ENCODE data around the gene CLK2. TPM values are rescaled to one million over a fixed set of nuclear protein-coding genes. Genes with fewer than 3 reads are reported as not detected.

CLK2 gene
- total RNA-seq, 2 donors from 2014 or later = 36.6 to 40.7 TPM

DNA sequence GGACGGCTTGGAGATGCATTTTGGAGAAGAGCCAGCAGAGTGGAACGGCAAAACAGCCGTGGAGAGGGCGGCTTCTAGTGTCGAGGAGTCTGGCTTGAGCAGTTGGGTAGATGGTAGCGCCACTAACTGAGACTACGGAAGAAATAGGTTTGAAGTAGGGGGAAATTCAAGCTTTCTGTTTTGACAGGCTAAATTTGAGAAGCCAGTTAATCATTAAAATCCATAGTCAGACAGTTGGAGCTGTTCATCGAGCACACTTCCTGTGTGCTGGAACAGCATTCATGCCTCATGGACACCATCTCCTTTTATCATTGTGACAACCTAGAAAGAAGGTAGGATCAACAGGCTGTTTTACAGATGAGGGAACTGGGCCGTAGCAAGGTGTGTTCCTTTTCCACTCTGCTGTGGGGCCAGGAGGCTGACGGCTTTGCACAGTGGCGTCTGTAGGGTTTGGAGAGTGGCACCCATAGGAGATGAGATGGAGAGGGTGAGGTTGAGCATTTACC lies 31.3 kb upstream of the CLK2 start:
- H3K4me1 ChIP-seq = peaks cover 12% of the 10 kb centered on the region
- intact Hi-C loops (cut with DNase I) = no loop called here
- no peak overlapping the region for H3K27ac ChIP-seq
- WGBS, 2 donors = 57 to 64% methylated on average over 11 of the region's 11 CpGs
- no peaks in the 10 kb centered on the region for H3K27me3 ChIP-seq
- no peaks in the 10 kb centered on the region for H3K36me3 ChIP-seq (replicated peaks in 1 of 2; ENCODE audit: insufficient read depth in 1 of 2, low read depth in 2 of 2)
- no peak overlapping the region for H3K4me3 ChIP-seq
- TF ChIP-seq, protein P1, sequence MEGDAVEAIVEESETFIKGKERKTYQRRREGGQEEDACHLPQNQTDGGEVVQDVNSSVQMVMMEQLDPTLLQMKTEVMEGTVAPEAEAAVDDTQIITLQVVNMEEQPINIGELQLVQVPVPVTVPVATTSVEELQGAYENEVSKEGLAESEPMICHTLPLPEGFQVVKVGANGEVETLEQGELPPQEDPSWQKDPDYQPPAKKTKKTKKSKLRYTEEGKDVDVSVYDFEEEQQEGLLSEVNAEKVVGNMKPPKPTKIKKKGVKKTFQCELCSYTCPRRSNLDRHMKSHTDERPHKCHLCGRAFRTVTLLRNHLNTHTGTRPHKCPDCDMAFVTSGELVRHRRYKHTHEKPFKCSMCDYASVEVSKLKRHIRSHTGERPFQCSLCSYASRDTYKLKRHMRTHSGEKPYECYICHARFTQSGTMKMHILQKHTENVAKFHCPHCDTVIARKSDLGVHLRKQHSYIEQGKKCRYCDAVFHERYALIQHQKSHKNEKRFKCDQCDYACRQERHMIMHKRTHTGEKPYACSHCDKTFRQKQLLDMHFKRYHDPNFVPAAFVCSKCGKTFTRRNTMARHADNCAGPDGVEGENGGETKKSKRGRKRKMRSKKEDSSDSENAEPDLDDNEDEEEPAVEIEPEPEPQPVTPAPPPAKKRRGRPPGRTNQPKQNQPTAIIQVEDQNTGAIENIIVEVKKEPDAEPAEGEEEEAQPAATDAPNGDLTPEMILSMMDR (IDR thresholded peaks at IDR 0.05) = no peak
- TF ChIP-seq POLR2A (IDR thresholded peaks at IDR 0.05) = no peak
- DNase-seq (no peak), ATAC-seq (no peak)
- no peaks in the 10 kb centered on the region for H3K9me3 ChIP-seq

DNA sequence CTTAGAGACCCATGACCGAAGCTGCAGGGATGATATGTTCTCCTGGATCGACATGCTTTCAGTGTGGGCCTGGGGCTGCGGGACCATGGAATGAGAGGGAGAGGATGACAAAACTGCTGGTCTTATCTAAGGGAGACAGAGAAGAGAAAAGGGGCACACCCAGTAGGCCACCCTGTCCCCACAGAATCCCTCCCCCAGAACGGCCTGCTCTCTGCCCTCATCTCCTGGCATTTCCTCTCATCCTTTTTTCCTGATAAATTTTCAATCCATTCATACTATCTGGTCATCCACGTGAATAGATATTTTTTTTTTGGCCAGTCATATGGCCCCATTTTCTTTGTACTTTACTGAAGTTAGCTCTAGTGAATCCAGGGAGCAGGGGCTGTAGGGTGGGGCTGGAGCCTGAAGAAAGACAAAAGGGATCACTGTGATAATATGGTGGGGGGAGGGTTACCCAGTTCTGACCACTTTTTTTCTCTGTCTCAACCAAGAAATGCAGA lies 28.1 kb upstream of the CLK2 start, which contains the start of gene PKLR:
Gene PKLR (minus strand): TSS at position 97 of the 500 bp plus-strand sequence. CDS start 43 bp downstream, at position 54.
- DNase-seq (no peak), ATAC-seq (no peak)
- no peaks in the 10 kb centered on the region for H3K36me3 ChIP-seq (replicated peaks in 1 of 2; ENCODE audit: insufficient read depth in 1 of 2, low read depth in 2 of 2)
- H3K27me3 ChIP-seq = no peaks in the 10 kb centered on the region
- no peak within 1 kb of the TSS for H3K27ac ChIP-seq
- TF ChIP-seq, protein P1 (IDR thresholded peaks at IDR 0.05) = no peak
- no peak for TF ChIP-seq POLR2A (IDR thresholded peaks at IDR 0.05)
- H3K4me1 ChIP-seq = no peaks in the 10 kb centered on the region
- H3K4me3 ChIP-seq = no peak within 1 kb of the TSS
- H3K9me3 ChIP-seq = no peaks in the 10 kb centered on the region
- intact Hi-C loops (cut with DNase I) = no loop called here
- 74 to 83% methylated on average over 5 of the region's 5 CpGs for WGBS, 2 donors

DNA sequence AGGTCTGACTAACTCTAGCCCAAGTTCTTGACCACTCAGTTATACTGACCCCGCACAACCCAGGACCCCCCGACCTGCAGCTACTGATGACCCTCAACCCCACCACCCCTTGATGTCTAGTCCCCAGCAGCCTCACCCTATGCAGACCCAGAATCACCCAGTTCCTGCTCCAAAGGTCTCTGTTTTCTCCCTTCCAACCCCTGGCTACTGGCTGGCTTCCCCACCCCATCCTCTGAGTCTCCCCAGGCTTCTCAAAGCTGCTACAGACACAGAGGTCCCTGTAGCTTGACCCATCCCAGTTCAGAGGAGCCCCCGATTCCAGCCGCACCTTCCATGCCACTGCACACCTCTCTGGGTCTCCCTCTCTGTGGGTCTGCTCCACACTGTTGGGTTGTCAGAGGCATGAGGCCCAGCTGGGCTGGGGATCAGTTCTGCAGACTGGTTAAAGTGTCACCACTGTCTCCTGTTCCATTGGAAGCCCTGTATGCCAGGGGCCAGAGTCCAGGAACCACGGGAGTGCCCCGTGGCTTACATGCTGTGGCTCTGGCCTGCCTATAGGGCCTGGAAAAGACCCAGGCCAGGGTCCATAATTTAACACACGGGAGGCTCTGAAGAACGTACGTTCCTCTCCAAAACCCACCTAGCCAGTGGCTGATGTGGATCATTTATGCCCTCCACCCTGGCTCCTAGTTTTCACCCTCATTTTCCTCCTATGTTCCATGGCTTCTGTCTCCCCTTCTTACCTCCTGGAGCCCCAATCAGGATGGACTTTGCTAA lies 27.4 kb upstream of the CLK2 start:
- no peaks in the 10 kb centered on the region for H3K4me1 ChIP-seq

DNA sequence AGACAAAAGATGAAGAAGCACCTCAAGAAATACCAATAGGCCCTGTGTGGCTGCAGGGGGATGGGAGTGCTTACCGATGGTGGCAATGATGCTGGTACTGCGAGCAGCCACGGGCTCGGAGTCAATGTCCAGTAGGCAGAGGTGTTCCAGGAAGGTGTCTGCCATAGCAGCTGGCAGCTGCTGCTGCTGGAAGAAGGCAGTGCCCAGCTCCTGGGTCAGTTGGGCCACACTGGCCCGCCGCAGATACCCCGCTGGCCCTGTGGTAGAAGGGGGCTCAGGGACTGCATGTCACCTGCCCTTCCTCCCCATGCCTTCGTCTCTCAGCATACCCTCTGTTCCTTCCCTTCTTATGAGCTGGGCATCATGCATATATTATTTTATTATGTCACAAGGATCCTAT lies 26.7 kb upstream of the CLK2 start:
- H3K36me3 ChIP-seq (replicated peaks in 1 of 2; ENCODE audit: insufficient read depth in 1 of 2, low read depth in 2 of 2) = no peaks in the 10 kb centered on the region
- no peak overlapping the region for H3K27ac ChIP-seq
- H3K9me3 ChIP-seq = no peaks in the 10 kb centered on the region
- DNase-seq (no peak), ATAC-seq (no peak)
- peaks cover 0 to 3% of the 10 kb centered on the region in 2 donors for H3K27me3 ChIP-seq
- TF ChIP-seq POLR2A (IDR thresholded peaks at IDR 0.05) = no peak
- TF ChIP-seq, protein P1 (IDR thresholded peaks at IDR 0.05) = no peak
- intact Hi-C loops (cut with DNase I) = no loop called here
- 82 to 94% methylated on average over 8 of the region's 8 CpGs for WGBS, 2 donors
- H3K4me3 ChIP-seq = no peak overlapping the region
- peaks cover 7% of the 10 kb centered on the region for H3K4me1 ChIP-seq

More for the DNA sequence above, 27.4 kb upstream of the CLK2 start:
- no peaks in the 10 kb centered on the region for H3K36me3 ChIP-seq (replicated peaks in 1 of 2; ENCODE audit: insufficient read depth in 1 of 2, low read depth in 2 of 2)
- no peaks in the 10 kb centered on the region for H3K9me3 ChIP-seq
- DNase-seq = no peak
- WGBS, 2 donors = 64 to 79% methylated on average over 7 to 9 of the region's 9 CpGs
- H3K27ac ChIP-seq = no peak overlapping the region
- H3K4me3 ChIP-seq = no peak overlapping the region
- ATAC-seq = no peak
- intact Hi-C loops (cut with DNase I) = no loop called here
- TF ChIP-seq, protein P1 (IDR thresholded peaks at IDR 0.05) = no peak
- TF ChIP-seq POLR2A (IDR thresholded peaks at IDR 0.05) = no peak
- H3K27me3 ChIP-seq = no peaks in the 10 kb centered on the region

Data from body of pancreas (tissue), 4 donors.